SK-N-SH (cell line): ENCODE data around the gene RAP2A.

Source experiments
- CTCF ChIP-seq: fragments of 200-600 bp; sonication (generic); IDR thresholded peaks from 2 replicates; pipeline ENCODE4 v1.6.1; 2017; ENCODE audit warnings: antibody characterized with exemption, mild to moderate bottlenecking, moderate library complexity
- IRF3 ChIP-seq: fragments of 150-350 bp; IDR thresholded peaks from 2 replicates; pipeline ENCODE4 v1.6.1; 2016; ENCODE audit warnings: mild to moderate bottlenecking, low read depth, low read length
- JUND ChIP-seq: IDR thresholded peaks from 2 replicates; pipeline ENCODE4 v1.4.0; 2012
- NRF1 ChIP-seq: IDR thresholded peaks from 2 replicates; pipeline ENCODE4 v1.6.1; 2012; ENCODE audit warnings: low read depth, mild to moderate bottlenecking, low read length
- POLR2AphosphoS5 ChIP-seq: IDR thresholded peaks from 2 replicates; pipeline ENCODE4 v1.6.1; 2012; ENCODE audit warnings: low read depth, low read length
- YY1 ChIP-seq: IDR thresholded peaks from 2 replicates; pipeline ENCODE4 v1.4.0; 2012; ENCODE audit warnings: low read depth, mild to moderate bottlenecking

- TF ChIP-seq CTCF (no peak), NRF1 (no peak), YY1 (no peak), IRF3 (no peak), POLR2AphosphoS5 (no peak), JUND (no peak)
Measured at GRCh38 chr13:97491452-97491851, 57.5 kb downstream of the RAP2A start.
